CD14-positive monocyte (primary cell): ENCODE measurements around the gene AASDHPPT. TPM values are rescaled to one million over a fixed set of nuclear protein-coding genes. Genes with fewer than 3 reads are reported as not detected.

Source experiments
- DNase-seq, 3 donors: peaks; one replicate each; pipeline ENCODE4 v3.0.0-alpha.2; 2011 to 2022
- H2AFZ ChIP-seq: 2 replicates; pipeline ENCODE4 v1.6.0; 2012; ENCODE audit warnings: mild to moderate bottlenecking, low read depth, low read length, inconsistent platforms; ENCODE audit not compliant: insufficient read depth, poor library complexity, severe bottlenecking
- H3K27ac ChIP-seq, 2 donors: 1 replicate in 1 of 2; 2 replicates in 1 of 2; pipeline ENCODE4 v1.5.1; 2012 to 2013; ENCODE audit warnings: low read length in 2 of 2, control low read depth in 1 of 2, inconsistent platforms in 1 of 2, low read depth in 1 of 2, mild to moderate bottlenecking in 1 of 2
- H3K27me3 ChIP-seq, 2 donors: one replicate each; pipeline versions ENCODE4 v1.6.0 to v1.6.1; 2011 to 2013; ENCODE audit warnings: low read length in 2 of 2; ENCODE audit not compliant: control insufficient read depth in 2 of 2, insufficient read depth in 2 of 2
- H3K36me3 ChIP-seq, 2 donors: replicated peaks in 1 of 2; 1 replicate in 1 of 2; 2 replicates in 1 of 2; pipeline versions ENCODE4 v1.5.1 to v1.6.1; 2012 to 2013; ENCODE audit warnings: low read length in 2 of 2, control low read depth in 1 of 2, inconsistent platforms in 1 of 2, mild to moderate bottlenecking in 1 of 2; ENCODE audit not compliant: insufficient read depth in 2 of 2, control insufficient read depth in 1 of 2
- H3K4me1 ChIP-seq, 2 donors: 1 replicate in 1 of 2; 2 replicates in 1 of 2; pipeline versions ENCODE4 v1.5.1 to v1.6.1; 2012 to 2013; ENCODE audit warnings: low read length in 2 of 2, control low read depth in 1 of 2, inconsistent platforms in 1 of 2, mild to moderate bottlenecking in 1 of 2, moderate library complexity in 1 of 2; ENCODE audit not compliant: insufficient read depth in 2 of 2, control insufficient read depth in 1 of 2
- H3K4me2 ChIP-seq: replicated peaks from 2 replicates; pipeline ENCODE3; 2012; ENCODE audit warnings: low read length, moderate library complexity, mild to moderate bottlenecking; ENCODE audit not compliant: poor library complexity, severe bottlenecking; ENCODE audit errors: extremely low read depth
- H3K4me3 ChIP-seq, 3 experiments: fragments of 200-600 bp in 1 of 3; sonication (generic) in 1 of 3; replicated peaks in 1 of 3; 1 replicate in 2 of 3; 2 replicates in 1 of 3; pipeline ENCODE4 v1.5.1; 2011 to 2013; ENCODE audit warnings: low read length in 3 of 3, mild to moderate bottlenecking in 3 of 3, control low read depth in 2 of 3, low read depth in 2 of 3, inconsistent platforms in 1 of 3, moderate library complexity in 1 of 3
- H3K79me2 ChIP-seq: 2 replicates; pipeline ENCODE4 v1.6.0; 2012; ENCODE audit warnings: mild to moderate bottlenecking, control low read depth, inconsistent platforms, low read length, moderate library complexity; ENCODE audit not compliant: insufficient read depth
- H3K9ac ChIP-seq: 2 replicates; pipeline ENCODE4 v1.6.0; 2017; ENCODE audit warnings: low read length, mild to moderate bottlenecking; ENCODE audit not compliant: insufficient read depth, poor library complexity, severe bottlenecking
- H3K9me3 ChIP-seq, 2 donors: replicated peaks in 1 of 2; 1 replicate in 1 of 2; 2 replicates in 1 of 2; pipeline versions ENCODE4 v1.5.1 to v1.6.1; 2012 to 2013; ENCODE audit warnings: low read length in 2 of 2, control low read depth in 1 of 2; ENCODE audit not compliant: control insufficient read depth in 1 of 2, insufficient read depth in 1 of 2
- H4K20me1 ChIP-seq: 2 replicates; pipeline ENCODE4 v1.6.0; 2012; ENCODE audit warnings: mild to moderate bottlenecking, low read length, control low read depth, moderate library complexity; ENCODE audit not compliant: insufficient read depth
- H3K27ac Mint-ChIP-seq, 7 donors: one replicate each; pipeline ENCODE4 v1.8.0; 2020; ENCODE audit warnings: mild to moderate bottlenecking in 7 of 7, mixed read lengths in 7 of 7, moderate library complexity in 6 of 7, inconsistent platforms in 2 of 7
- H3K27me3 Mint-ChIP-seq, 3 donors: one replicate each; pipeline ENCODE4 v1.8.0; 2021 to 2022; ENCODE audit warnings: low read depth in 3 of 3, mild to moderate bottlenecking in 3 of 3, mixed read lengths in 3 of 3, moderate library complexity in 3 of 3, inconsistent platforms in 1 of 3
- H3K36me3 Mint-ChIP-seq, 2 donors: one replicate each; pipeline ENCODE4 v1.8.0; 2020; ENCODE audit warnings: mixed read lengths in 2 of 2, inconsistent platforms in 1 of 2, mild to moderate bottlenecking in 1 of 2
- H3K4me1 Mint-ChIP-seq: one replicate; pipeline ENCODE4 v1.8.0; 2020; ENCODE audit warnings: mild to moderate bottlenecking, mixed read lengths
- H3K4me3 Mint-ChIP-seq, 2 donors: one replicate each; pipeline ENCODE4 v1.8.0; 2020; ENCODE audit warnings: mild to moderate bottlenecking in 2 of 2, mixed read lengths in 2 of 2, moderate library complexity in 1 of 2
- H3K9me3 Mint-ChIP-seq, 7 donors: one replicate each; pipeline ENCODE4 v1.8.0; 2020 to 2022; ENCODE audit warnings: mixed read lengths in 7 of 7, mild to moderate bottlenecking in 6 of 7, moderate library complexity in 6 of 7, inconsistent platforms in 2 of 7
- CTCF ChIP-seq: fragments of 200-600 bp; IDR thresholded peaks from one replicate; pipeline ENCODE4 v1.8.0; 2022; ENCODE audit warnings: antibody characterized with exemption, mild to moderate bottlenecking
- WGBS: methylation state at CpG from one replicate; pipeline ENCODE4 v1.1.5; 2013; ENCODE audit warnings: missing lambda C conversion rate; ENCODE audit not compliant: insufficient coverage; 5-methylcytosine and 5-hydroxymethylcytosine counted together
- intact Hi-C, 2 donors: fragments of 100-400 bp; cut with micrococcal nuclease; formaldehyde crosslinking; loops; one replicate each; pipeline versions ENCODE4 v1.15.0 to v1.15.1; 2023
- polyA plus RNA-seq, 3 donors: library from polyadenylated mRNA; depleted of rRNA in 1 of 3; unstranded in 2 of 3; stranded (reverse) in 1 of 3; fragments of 300-500 nt in 2 of 3; fragments of >200 nt in 1 of 3; fragmentation: Illumina TruSeq in 2 of 3; gene quantifications; 1 replicate in 2 of 3; 2 replicates in 1 of 3; pipeline ENCODE4 v1.2.3, GENCODE V29; 2012 to 2021

The AASDHPPT gene
- polyA plus RNA-seq, 3 donors = 7.6 to 47.3 (median 27.3) TPM

GRCh38 chr11:106131998-106132397 is 54.5 kb downstream of the AASDHPPT start:
- no peaks in the 10 kb centered on the region for H4K20me1 ChIP-seq
- Mint-ChIP-seq H3K4me1 (no peaks in the 10 kb centered on the region), H3K9me3 (no peaks in the 10 kb centered on the region), H3K36me3 (no peaks in the 10 kb centered on the region), H3K27ac (no peak overlapping the region), H3K4me3 (no peak overlapping the region), H3K27me3 (peaks cover 0 to 2% (median 0%) of the 10 kb centered on the region in 3 donors)
- no peak overlapping the region for H3K4me3 ChIP-seq
- no peak overlapping the region for H2AFZ ChIP-seq
- intact Hi-C loops = no loop called here
- no peaks in the 10 kb centered on the region for H3K4me1 ChIP-seq
- no peak overlapping the region for H3K4me2 ChIP-seq
- no peaks in the 10 kb centered on the region for H3K9me3 ChIP-seq
- DNase-seq = no peak
- no peak overlapping the region for H3K9ac ChIP-seq
- no peaks in the 10 kb centered on the region for H3K36me3 ChIP-seq
- H3K79me2 ChIP-seq = no peaks in the 10 kb centered on the region
- WGBS = 100% methylated on average over 1 of the region's 2 CpGs
- no peaks in the 10 kb centered on the region for H3K27me3 ChIP-seq
- no peak for TF ChIP-seq CTCF
- H3K27ac ChIP-seq = no peak overlapping the region

GRCh38 chr11:106132582-106133354 is 55.3 kb downstream of the AASDHPPT start:
- Mint-ChIP-seq H3K27me3 (no peaks in the 10 kb centered on the region), H3K4me3 (no peak overlapping the region), H3K9me3 (no peaks in the 10 kb centered on the region), H3K4me1 (no peaks in the 10 kb centered on the region), H3K36me3 (no peaks in the 10 kb centered on the region), H3K27ac (no peak overlapping the region)
- no peaks in the 10 kb centered on the region for H3K27me3 ChIP-seq
- no peak for DNase-seq
- H3K36me3 ChIP-seq = no peaks in the 10 kb centered on the region
- no peak overlapping the region for H3K4me2 ChIP-seq
- H3K79me2 ChIP-seq = no peaks in the 10 kb centered on the region
- H3K9me3 ChIP-seq = no peaks in the 10 kb centered on the region
- H3K27ac ChIP-seq = no peak overlapping the region
- H3K4me1 ChIP-seq = no peaks in the 10 kb centered on the region
- H3K9ac ChIP-seq = no peak overlapping the region
- no peak overlapping the region for H2AFZ ChIP-seq
- no peak for TF ChIP-seq CTCF
- WGBS = 100% methylated on average over 1 of the region's 3 CpGs
- H4K20me1 ChIP-seq = no peaks in the 10 kb centered on the region
- intact Hi-C loops = no loop called here
- H3K4me3 ChIP-seq = no peak overlapping the region
